Gastrocnemius medialis (tissue), 4 donors: ENCODE data around the gene MT1X.

Source experiments
- POLR2A ChIP-seq, 2 donors: fragments of 450-650 bp; IDR thresholded peaks; one replicate each; pipeline ENCODE4 v1.6.1; 2017; ENCODE audit warnings: antibody characterized with exemption in 2 of 2, mild to moderate bottlenecking in 2 of 2, moderate library complexity in 2 of 2
- TF ChIP-seq, protein P1 (sequence below), 5 experiments: fragments of 450-650 bp in 3 of 5; fragments of 200-600 bp in 2 of 5; sonication (generic) in 2 of 5; IDR thresholded peaks in 4 of 5; conservative IDR thresholded peaks in 1 of 5; 1 replicate in 4 of 5; 2 replicates in 1 of 5; pipeline ENCODE4 v1.5.1; 2016 to 2019; ENCODE audit warnings: antibody characterized with exemption in 5 of 5, mild to moderate bottlenecking in 3 of 5, moderate library complexity in 3 of 5

DNA sequence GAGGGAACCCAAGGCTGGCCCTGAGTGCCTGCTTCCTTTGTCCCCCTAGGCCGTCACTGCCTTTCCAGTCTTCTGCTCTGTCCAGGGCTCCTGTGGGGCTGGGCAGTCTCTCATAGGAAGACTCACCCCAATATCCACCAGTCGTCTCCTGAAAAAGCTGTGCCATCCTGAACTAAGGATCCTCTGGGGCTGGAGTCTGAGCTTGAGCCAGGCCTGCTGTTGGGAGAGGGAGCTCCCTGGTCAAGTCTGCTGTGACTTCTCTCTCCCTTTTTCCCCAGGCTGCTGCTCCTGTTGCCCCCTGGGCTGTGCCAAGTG lies 11.7 kb upstream of the MT1X start:
- TF ChIP-seq, protein P1, sequence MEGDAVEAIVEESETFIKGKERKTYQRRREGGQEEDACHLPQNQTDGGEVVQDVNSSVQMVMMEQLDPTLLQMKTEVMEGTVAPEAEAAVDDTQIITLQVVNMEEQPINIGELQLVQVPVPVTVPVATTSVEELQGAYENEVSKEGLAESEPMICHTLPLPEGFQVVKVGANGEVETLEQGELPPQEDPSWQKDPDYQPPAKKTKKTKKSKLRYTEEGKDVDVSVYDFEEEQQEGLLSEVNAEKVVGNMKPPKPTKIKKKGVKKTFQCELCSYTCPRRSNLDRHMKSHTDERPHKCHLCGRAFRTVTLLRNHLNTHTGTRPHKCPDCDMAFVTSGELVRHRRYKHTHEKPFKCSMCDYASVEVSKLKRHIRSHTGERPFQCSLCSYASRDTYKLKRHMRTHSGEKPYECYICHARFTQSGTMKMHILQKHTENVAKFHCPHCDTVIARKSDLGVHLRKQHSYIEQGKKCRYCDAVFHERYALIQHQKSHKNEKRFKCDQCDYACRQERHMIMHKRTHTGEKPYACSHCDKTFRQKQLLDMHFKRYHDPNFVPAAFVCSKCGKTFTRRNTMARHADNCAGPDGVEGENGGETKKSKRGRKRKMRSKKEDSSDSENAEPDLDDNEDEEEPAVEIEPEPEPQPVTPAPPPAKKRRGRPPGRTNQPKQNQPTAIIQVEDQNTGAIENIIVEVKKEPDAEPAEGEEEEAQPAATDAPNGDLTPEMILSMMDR (IDR thresholded peaks at IDR 0.05 in 4 of 5, conservative IDR thresholded peaks at IDR 0.05 in 1 of 5), result no peak
- no peak for TF ChIP-seq POLR2A (IDR thresholded peaks at IDR 0.05)
